K562 (cell line): ENCODE measurements around the gene INSR. TPM values are rescaled to one million over a fixed set of nuclear protein-coding genes. Genes with fewer than 3 reads are reported as not detected.

ENCODE experiments used
- ATF7 ChIP-seq: fragments of 450-650 bp; IDR thresholded peaks from 2 replicates; pipeline ENCODE4 v1.7.1; 2014; ENCODE audit warnings: mild to moderate bottlenecking, moderate library complexity
- BCOR ChIP-seq: fragments of 450-650 bp; IDR thresholded peaks from 2 replicates; pipeline ENCODE4 v1.6.1; 2016
- COPS2 ChIP-seq: fragments of 450-650 bp; conservative IDR thresholded peaks from 2 replicates; pipeline ENCODE4 v1.6.1; 2016; ENCODE audit warnings: mild to moderate bottlenecking, moderate library complexity
- GABPB1 ChIP-seq: sonication (generic); formaldehyde crosslinking; IDR thresholded peaks from 2 replicates; pipeline ENCODE4 v1.8.0; 2022; ENCODE audit warnings: mild to moderate bottlenecking, missing genetic modification reagents
- NR4A1 ChIP-seq, 2 experiments: fragments of 250-450 bp in 1 of 2; fragments of 450-650 bp in 1 of 2; sonication (Bioruptor Pico) in 1 of 2; IDR thresholded peaks; 2 replicates each; pipeline versions ENCODE4 v1.4.0 to v1.6.1; 2016 to 2020; ENCODE audit warnings: mild to moderate bottlenecking in 2 of 2, missing compliant biosample characterization in 1 of 2, missing genetic modification characterization in 1 of 2, moderate library complexity in 1 of 2
- PHF21A ChIP-seq: fragments of 450-650 bp; IDR thresholded peaks from 2 replicates; pipeline ENCODE4 v1.6.1; 2017; ENCODE audit warnings: low read depth, borderline replicate concordance
- POLR3A ChIP-seq: IDR thresholded peaks from 2 replicates; pipeline ENCODE4 v1.6.1; 2011; ENCODE audit warnings: borderline replicate concordance, mild to moderate bottlenecking, moderate library complexity; ENCODE audit not compliant: insufficient read length, insufficient read depth; ENCODE audit errors: extremely low read depth
- RNF2 ChIP-seq: sonication (generic); IDR thresholded peaks from 2 replicates; pipeline ENCODE4 v1.6.1; 2016
- SPI1 ChIP-seq: IDR thresholded peaks from 2 replicates; pipeline ENCODE4 v1.6.1; 2011; ENCODE audit warnings: low read depth, low read length, control low read depth, borderline replicate concordance
- TAF1 ChIP-seq: IDR thresholded peaks from 2 replicates; pipeline ENCODE4 v1.6.1; 2011; ENCODE audit warnings: mild to moderate bottlenecking, low read length, moderate library complexity; ENCODE audit not compliant: insufficient read depth, control insufficient read depth, severe bottlenecking; ENCODE audit errors: extremely low read depth
- ZBTB7A ChIP-seq: IDR thresholded peaks from 2 replicates; pipeline ENCODE4 v1.6.1; 2011; ENCODE audit warnings: low read depth, mild to moderate bottlenecking, low read length, moderate library complexity, borderline replicate concordance; ENCODE audit not compliant: control insufficient read depth
- ZNF121 ChIP-seq: sonication (generic); formaldehyde crosslinking; conservative IDR thresholded peaks from 2 replicates; pipeline ENCODE4 v1.8.0; 2022; ENCODE audit warnings: missing genetic modification reagents
- ZNF436 ChIP-seq: fragments of 250-450, 450-650 bp; sonication (Bioruptor Pico); formaldehyde crosslinking; IDR thresholded peaks from 2 replicates; pipeline ENCODE4 v1.7.0; 2020; ENCODE audit warnings: mild to moderate bottlenecking
- polyA plus RNA-seq, 8 experiments: library from polyadenylated mRNA; depleted of rRNA in 4 of 8; stranded (reverse) in 5 of 8; unstranded in 3 of 8; fragments of >200 nt; fragmentation: Nextera tagmentation in 2 of 8; fragmentation: Illumina TruSeq in 1 of 8; extraction: Ambion mirVana in 2 of 8; extraction: Trizol in 1 of 8; gene quantifications; 2 replicates each; pipeline versions ENCODE4 v1.2.1 to v1.2.3, GENCODE V29; 2011 to 2014; ENCODE audit warnings: inconsistent platforms in 1 of 8, missing spikeins in 1 of 8
- total RNA-seq, 7 experiments: library from RNA; depleted of rRNA in 6 of 7; stranded (reverse); fragments of >200 nt in 6 of 7; fragmentation: Illumina TruSeq in 2 of 7; extraction: Trizol in 2 of 7; gene quantifications; 2 replicates each; pipeline versions ENCODE4 v1.2.1 to v1.2.3, GENCODE V29; 2011 to 2021; ENCODE audit warnings: low replicate concordance in 1 of 7
- TF ChIP-seq, protein P1 (sequence below), 2 experiments: fragments of 450-650 bp; conservative IDR thresholded peaks; 2 replicates each; pipeline ENCODE4 v1.6.1; 2017; ENCODE audit warnings: mild to moderate bottlenecking in 2 of 2, moderate library complexity in 2 of 2
- TF ChIP-seq, protein P2 (sequence below): fragments of 450-650 bp; IDR thresholded peaks from 2 replicates; pipeline ENCODE4 v1.6.1; 2014; ENCODE audit warnings: low read depth, mild to moderate bottlenecking, moderate library complexity, borderline replicate concordance

Gene INSR
- total and polyA plus RNA-seq, 9 of the 15 experiments (the other 6 are each of a cell fraction or from before 2014, with no cell fraction given) = 0.04 to 0.88 (median 0.41) TPM

DNA sequence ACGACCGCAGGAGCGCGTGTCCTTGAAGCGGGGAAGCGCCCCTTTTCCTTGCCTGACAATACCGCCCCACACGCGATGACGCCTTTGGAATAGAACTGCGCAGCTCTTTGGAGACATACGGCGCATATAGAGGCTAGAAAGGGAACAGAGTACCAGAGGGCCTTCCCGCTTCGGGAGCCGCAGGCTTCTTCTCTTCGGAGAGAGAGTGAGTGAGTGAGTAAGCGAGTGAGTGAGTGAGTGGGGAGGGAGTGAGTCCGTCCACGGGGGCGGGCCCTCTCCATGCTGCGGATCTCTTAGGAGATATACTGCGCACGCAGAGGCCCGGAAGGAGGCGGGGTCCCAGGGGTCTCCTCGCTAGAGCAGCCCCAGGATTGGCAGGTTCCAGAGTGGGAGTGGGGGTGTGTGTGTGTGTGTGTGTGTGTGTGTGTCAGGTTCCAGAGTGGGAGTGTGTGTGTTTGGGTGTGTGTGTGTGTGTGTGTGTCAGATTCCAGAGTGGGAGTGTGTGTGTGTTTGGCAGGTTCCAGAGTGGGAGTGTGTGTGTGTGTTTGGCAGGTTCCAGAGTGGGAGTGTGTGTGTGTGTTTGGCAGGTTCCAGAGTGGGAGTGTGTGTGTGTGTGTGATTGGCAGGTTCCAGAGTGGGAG, 97.0 kb downstream of the INSR start (continued):
- TF ChIP-seq, protein P1, sequence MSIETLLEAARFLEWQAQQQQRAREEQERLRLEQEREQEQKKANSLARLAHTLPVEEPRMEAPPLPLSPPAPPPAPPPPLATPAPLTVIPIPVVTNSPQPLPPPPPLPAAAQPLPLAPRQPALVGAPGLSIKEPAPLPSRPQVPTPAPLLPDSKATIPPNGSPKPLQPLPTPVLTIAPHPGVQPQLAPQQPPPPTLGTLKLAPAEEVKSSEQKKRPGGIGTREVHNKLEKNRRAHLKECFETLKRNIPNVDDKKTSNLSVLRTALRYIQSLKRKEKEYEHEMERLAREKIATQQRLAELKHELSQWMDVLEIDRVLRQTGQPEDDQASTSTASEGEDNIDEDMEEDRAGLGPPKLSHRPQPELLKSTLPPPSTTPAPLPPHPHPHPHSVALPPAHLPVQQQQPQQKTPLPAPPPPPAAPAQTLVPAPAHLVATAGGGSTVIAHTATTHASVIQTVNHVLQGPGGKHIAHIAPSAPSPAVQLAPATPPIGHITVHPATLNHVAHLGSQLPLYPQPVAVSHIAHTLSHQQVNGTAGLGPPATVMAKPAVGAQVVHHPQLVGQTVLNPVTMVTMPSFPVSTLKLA (conservative IDR thresholded peaks at IDR 0.05) = peak in 1 of 2 experiments; percentile 38; a peak in 1 of 4 replicates
- TF ChIP-seq BCOR = peak; percentile 33; the same call in 1 of the 2 replicates
- TF ChIP-seq POLR3A = no peak
- TF ChIP-seq ATF7 = peak; percentile 54; the same call in 1 of the 2 replicates
- TF ChIP-seq, protein P2, sequence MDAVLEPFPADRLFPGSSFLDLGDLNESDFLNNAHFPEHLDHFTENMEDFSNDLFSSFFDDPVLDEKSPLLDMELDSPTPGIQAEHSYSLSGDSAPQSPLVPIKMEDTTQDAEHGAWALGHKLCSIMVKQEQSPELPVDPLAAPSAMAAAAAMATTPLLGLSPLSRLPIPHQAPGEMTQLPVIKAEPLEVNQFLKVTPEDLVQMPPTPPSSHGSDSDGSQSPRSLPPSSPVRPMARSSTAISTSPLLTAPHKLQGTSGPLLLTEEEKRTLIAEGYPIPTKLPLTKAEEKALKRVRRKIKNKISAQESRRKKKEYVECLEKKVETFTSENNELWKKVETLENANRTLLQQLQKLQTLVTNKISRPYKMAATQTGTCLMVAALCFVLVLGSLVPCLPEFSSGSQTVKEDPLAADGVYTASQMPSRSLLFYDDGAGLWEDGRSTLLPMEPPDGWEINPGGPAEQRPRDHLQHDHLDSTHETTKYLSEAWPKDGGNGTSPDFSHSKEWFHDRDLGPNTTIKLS = peak; percentile 99; the same call in 1 of the 2 replicates
- TF ChIP-seq PHF21A = 0 out of 2 replicates have a peak, but pooled peaks have one; percentile 30
- TF ChIP-seq NR4A1 (CRISPR knock-in tag; IDR thresholded peaks at IDR 0.05) = no peak
- 0 out of 2 replicates have a peak, but pooled peaks have one; percentile 2 for TF ChIP-seq NR4A1 (tag; IDR thresholded peaks at IDR 0.05)
- no peak for TF ChIP-seq COPS2
- no peak for TF ChIP-seq GABPB1 (CRISPR knock-in tag)
- peak; percentile 32; the same call in 1 of the 2 replicates for TF ChIP-seq SPI1
- peak; percentile 94 for TF ChIP-seq ZBTB7A
- TF ChIP-seq RNF2 = peak; percentile 48; the same call in 1 of the 2 replicates
- TF ChIP-seq ZNF121 (CRISPR knock-in tag) = no peak
- TF ChIP-seq TAF1 = no peak
- TF ChIP-seq ZNF436 (CRISPR knock-in tag) = no peak
